H1 (cell line): ENCODE results near the gene MYNN. TPM values are rescaled to one million over a fixed set of nuclear protein-coding genes. Genes with fewer than 3 reads are reported as not detected.
A peak's percentile ranks its signal among the peaks of the same experiment; 100 is the strongest.

ENCODE experiments used
- polyA plus RNA-seq, 7 experiments: library from polyadenylated mRNA; depleted of rRNA in 3 of 7; stranded (reverse) in 5 of 7; unstranded in 2 of 7; fragments of >200 nt in 5 of 7; fragments of 200-250 nt in 2 of 7; gene quantifications; 1 replicate in 5 of 7; 2 replicates in 1 of 7; 4 replicates in 1 of 7; pipeline versions ENCODE4 v1.2.1 to v1.2.3, GENCODE V29; 2011 to 2013; ENCODE audit warnings: missing spikeins in 2 of 7, mixed read lengths in 2 of 7
- total RNA-seq: library from RNA; stranded (reverse); fragmentation: NEBNext Ultra II Directional; extraction: Animal tissue kit (Norgen Biotek cat#: 25700); gene quantifications from 2 replicates; pipeline ENCODE4 v1.2.1, GENCODE V29; 2021
- TF ChIP-seq, protein P1 (sequence below): IDR thresholded peaks from 2 replicates; pipeline ENCODE4 v1.6.1; 2012; ENCODE audit warnings: inconsistent platforms

Gene MYNN
- total and polyA plus RNA-seq, 2 of the 8 experiments (the other 6 are each of a cell fraction or from before 2014, with no cell fraction given), result 7.3 to 15.2 TPM

DNA sequence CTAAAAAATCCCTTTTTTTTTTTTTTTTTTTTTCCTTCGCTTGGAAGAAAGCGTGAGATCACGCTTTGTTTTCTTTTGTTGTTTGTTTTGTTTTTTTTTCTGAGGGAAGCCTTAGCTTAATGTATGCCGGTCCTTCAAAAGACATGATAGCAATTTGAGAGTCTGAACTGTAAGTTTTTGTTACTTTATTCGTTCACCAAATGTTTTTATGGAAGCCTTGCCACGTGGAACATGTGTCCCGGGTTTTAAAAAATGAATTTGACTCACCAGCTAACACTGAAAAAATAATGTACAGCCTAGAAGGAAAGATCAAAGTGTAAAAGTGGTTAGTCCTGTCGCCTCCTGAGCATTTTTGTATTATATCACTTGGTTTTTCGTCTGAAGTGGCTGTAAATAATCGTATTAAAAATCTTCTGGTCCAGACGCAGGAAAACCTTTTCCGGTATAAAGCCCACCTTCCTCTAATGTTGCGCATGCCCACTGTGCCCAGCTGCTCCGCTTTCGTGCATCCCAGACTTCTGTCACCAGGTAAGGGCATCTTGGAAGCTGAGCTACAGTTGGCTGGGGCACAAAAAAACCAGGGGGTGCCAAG, 795 bp upstream of the MYNN start (continued):
- TF ChIP-seq, protein P1, sequence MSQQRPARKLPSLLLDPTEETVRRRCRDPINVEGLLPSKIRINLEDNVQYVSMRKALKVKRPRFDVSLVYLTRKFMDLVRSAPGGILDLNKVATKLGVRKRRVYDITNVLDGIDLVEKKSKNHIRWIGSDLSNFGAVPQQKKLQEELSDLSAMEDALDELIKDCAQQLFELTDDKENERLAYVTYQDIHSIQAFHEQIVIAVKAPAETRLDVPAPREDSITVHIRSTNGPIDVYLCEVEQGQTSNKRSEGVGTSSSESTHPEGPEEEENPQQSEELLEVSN, result peak; percentile 52; the same call in 1 of the 2 replicates
